K562 (cell line): ENCODE data around the gene RGS3. TPM values are rescaled to one million over a fixed set of nuclear protein-coding genes. Genes with fewer than 3 reads are reported as not detected.

Source experiments
- ATAC-seq: fragments of 200-7000 bp; cut with Tn5 transposase; 3 replicates; pipeline ENCODE4 v1.9.1; 2020; ENCODE audit warnings: moderate library complexity
- BruUV-seq: library from RNA; stranded (reverse); fragments of 400-500 nt; replicated peaks from 2 replicates; lab custom pipeline; 2021; lab: Mats Ljungman, UMichigan
- CTCF ChIA-PET: fragments of 300-600 bp; formaldehyde crosslinking; extraction: SDS; loops from one replicate; lab custom pipeline; 2021; ENCODE audit warnings: low intra/inter-chr PET ratio; lab: Yijun Ruan, JAX
- POLR2A ChIA-PET: fragments of 300-600, 350-650 bp; sonication (Branson Sonifier 250); formaldehyde crosslinking; extraction: SDS; loops from one replicate; lab custom pipeline; 2021; ENCODE audit warnings: antibody characterized with exemption, inconsistent platforms; lab: Yijun Ruan, JAX
- DNase-seq, 4 experiments: peaks; one replicate each; pipeline versions ENCODE4 v3.0.0 to v3.0.0-alpha.2; 2011 to 2018; ENCODE audit warnings: low spot score in 3 of 4, mixed read lengths in 3 of 4; ENCODE audit errors: extremely low read depth in 1 of 4
- FAIRE-seq: peaks from 2 replicates; lab custom pipeline; 2011; peaks lifted over from hg19 to GRCh38; lab: Jason Lieb, UNC
- H2AFZ ChIP-seq: 2 replicates; pipeline ENCODE4 v1.6.0; 2011; ENCODE audit warnings: low read depth, low read length, control low read depth, inconsistent platforms
- H3K27ac ChIP-seq: fragments of 200-600 bp; 3 replicates; pipeline ENCODE4 v1.8.0; 2011; ENCODE audit warnings: low read depth, mild to moderate bottlenecking, control low read depth, inconsistent platforms, low read length, moderate library complexity, mixed read lengths; ENCODE audit errors: extremely low read depth
- H3K27me3 ChIP-seq, 2 experiments: fragments of 300-600 bp in 1 of 2; 2 replicates in 1 of 2; 3 replicates in 1 of 2; pipeline versions ENCODE4 v1.6.0 to v1.8.0; 2011; ENCODE audit warnings: inconsistent platforms in 2 of 2, low read length in 2 of 2, mild to moderate bottlenecking in 1 of 2, mixed read lengths in 1 of 2, moderate library complexity in 1 of 2; ENCODE audit not compliant: control insufficient read depth in 2 of 2, insufficient read depth in 2 of 2
- H3K36me3 ChIP-seq: fragments of 300-600 bp; 3 replicates; pipeline ENCODE4 v1.8.0; 2011; ENCODE audit warnings: mild to moderate bottlenecking, low read length, inconsistent platforms; ENCODE audit not compliant: control insufficient read depth, insufficient read depth
- H3K4me1 ChIP-seq, 2 experiments: fragments of 200-600 bp in 1 of 2; replicated peaks in 1 of 2; 2 replicates in 1 of 2; 3 replicates in 1 of 2; pipeline versions ENCODE4 v1.5.1 to v1.8.0; 2011; ENCODE audit warnings: inconsistent platforms in 2 of 2, low read length in 2 of 2, mild to moderate bottlenecking in 1 of 2, mixed read lengths in 1 of 2, moderate library complexity in 1 of 2; ENCODE audit not compliant: control insufficient read depth in 2 of 2, insufficient read depth in 2 of 2
- H3K4me2 ChIP-seq: 2 replicates; pipeline ENCODE4 v1.6.1; 2011; ENCODE audit warnings: low read length, control low read depth, inconsistent platforms, mixed read lengths; ENCODE audit not compliant: insufficient read depth
- H3K4me3 ChIP-seq: fragments of 200-600 bp; sonication (generic), shearing (Covaris generic); 2 replicates; pipeline ENCODE4 v1.5.1; 2016; ENCODE audit warnings: control low read depth, inconsistent platforms
- H3K79me2 ChIP-seq: fragments of 200-600 bp; 3 replicates; pipeline ENCODE4 v1.8.0; 2011; ENCODE audit warnings: low read length, inconsistent platforms; ENCODE audit not compliant: control insufficient read depth, insufficient read depth
- H3K9ac ChIP-seq, 2 experiments: 2 replicates each; pipeline versions ENCODE4 v1.6.0 to v1.6.1; 2011; ENCODE audit warnings: low read depth in 2 of 2, low read length in 2 of 2, control low read depth in 1 of 2, inconsistent platforms in 1 of 2, mild to moderate bottlenecking in 1 of 2, mixed read lengths in 1 of 2; ENCODE audit not compliant: insufficient read depth in 1 of 2
- H3K9me1 ChIP-seq: one replicate; pipeline ENCODE4 v1.6.0; 2011; ENCODE audit warnings: inconsistent platforms, mild to moderate bottlenecking, low read length, moderate library complexity; ENCODE audit not compliant: control insufficient read depth, insufficient read depth
- H3K9me3 ChIP-seq: replicated peaks from 2 replicates; pipeline ENCODE4 v1.5.1; 2011; ENCODE audit warnings: low read depth, low read length, inconsistent platforms; ENCODE audit not compliant: control insufficient read depth, insufficient read depth
- H4K20me1 ChIP-seq: replicated peaks from 2 replicates; pipeline ENCODE4 v1.6.1; 2011; ENCODE audit warnings: low read length, inconsistent platforms, mixed read lengths; ENCODE audit not compliant: control insufficient read depth, insufficient read depth
- DMBX1 ChIP-seq: fragments of 250-450 bp; sonication (Bioruptor Pico); IDR thresholded peaks from 2 replicates; pipeline ENCODE4 v1.8.0; 2022; ENCODE audit warnings: inconsistent platforms, mild to moderate bottlenecking, moderate library complexity, borderline replicate concordance
- HMGN3 ChIP-seq: IDR thresholded peaks from 2 replicates; pipeline ENCODE4 v1.6.1; 2011; ENCODE audit warnings: borderline replicate concordance, low read depth, mild to moderate bottlenecking, mixed read lengths, low read length; ENCODE audit not compliant: insufficient read length; ENCODE audit errors: extremely low read depth
- IRF2 ChIP-seq: sonication (generic); formaldehyde crosslinking; IDR thresholded peaks from 2 replicates; pipeline ENCODE4 v1.8.1; 2022; ENCODE audit warnings: mild to moderate bottlenecking, missing genetic modification reagents
- MAZ ChIP-seq, 2 experiments: fragments of 450-650 bp in 1 of 2; sonication (generic) in 1 of 2; formaldehyde crosslinking; IDR thresholded peaks in 1 of 2; conservative IDR thresholded peaks in 1 of 2; 2 replicates each; pipeline versions ENCODE4 v1.4.0 to v1.5.0; 2020; ENCODE audit warnings: mild to moderate bottlenecking in 1 of 2, missing genetic modification reagents in 1 of 2
- RERE ChIP-seq: sonication (generic); formaldehyde crosslinking; IDR thresholded peaks from 2 replicates; pipeline ENCODE4 v1.8.0; 2023; ENCODE audit warnings: missing genetic modification reagents, mild to moderate bottlenecking, borderline replicate concordance
- TBL1XR1 ChIP-seq, 2 experiments: IDR thresholded peaks; 2 replicates each; pipeline ENCODE4 v1.6.1; 2012; ENCODE audit warnings: improper control_type of control experiment in 2 of 2, low read length in 2 of 2, mild to moderate bottlenecking in 1 of 2
- TFE3 ChIP-seq: fragments of 450-650 bp; formaldehyde crosslinking; IDR thresholded peaks from 2 replicates; pipeline ENCODE4 v1.4.0; 2020; ENCODE audit warnings: mild to moderate bottlenecking, mixed read lengths
- ZEB2 ChIP-seq: fragments of 450-650 bp; IDR thresholded peaks from 2 replicates; pipeline ENCODE4 v1.6.1; 2016
- ZNF3 ChIP-seq: fragments of 250-450 bp; sonication (Bioruptor Pico); IDR thresholded peaks from 2 replicates; pipeline ENCODE4 v1.5.0; 2021; ENCODE audit warnings: mild to moderate bottlenecking, moderate library complexity
- ZNF41 ChIP-seq: fragments of 250-450 bp; sonication (Bioruptor Pico); conservative IDR thresholded peaks from 2 replicates; pipeline ENCODE4 v1.4.0; 2020; ENCODE audit warnings: mild to moderate bottlenecking
- WGBS: fragments of 100-300 bp; shearing (Covaris generic); methylation state at CpG from one replicate; pipeline ENCODE4 v1.1.6; 2016; ENCODE audit warnings: low coverage, mixed read lengths; ENCODE audit not compliant: insufficient coverage; ENCODE audit errors: missing lambda C conversion rate; 5-methylcytosine and 5-hydroxymethylcytosine counted together
- in situ Hi-C: fragments of 300-500 bp; cut with MboI; formaldehyde crosslinking; loops from 4 replicates; pipeline ENCODE4 v1.15.0; 2018; ENCODE audit warnings: inconsistent platforms, mixed read lengths
- intact Hi-C: fragments of 100-400 bp; cut with micrococcal nuclease; formaldehyde crosslinking; loops from 2 replicates; pipeline ENCODE4 v1.14.2; 2022
- polyA plus RNA-seq, 8 experiments: library from polyadenylated mRNA; depleted of rRNA in 4 of 8; stranded (reverse) in 5 of 8; unstranded in 3 of 8; fragments of >200 nt; fragmentation: Nextera tagmentation in 2 of 8; fragmentation: Illumina TruSeq in 1 of 8; extraction: Ambion mirVana in 2 of 8; extraction: Trizol in 1 of 8; gene quantifications; 2 replicates each; pipeline versions ENCODE4 v1.2.1 to v1.2.3, GENCODE V29; 2011 to 2014; ENCODE audit warnings: inconsistent platforms in 1 of 8, missing spikeins in 1 of 8
- total RNA-seq, 7 experiments: library from RNA; depleted of rRNA in 6 of 7; stranded (reverse); fragments of >200 nt in 6 of 7; fragmentation: Illumina TruSeq in 2 of 7; extraction: Trizol in 2 of 7; gene quantifications; 2 replicates each; pipeline versions ENCODE4 v1.2.1 to v1.2.3, GENCODE V29; 2011 to 2021; ENCODE audit warnings: low replicate concordance in 1 of 7

The RGS3 gene
- total and polyA plus RNA-seq, 9 of the 15 experiments (the other 6 are each of a cell fraction or from before 2014, with no cell fraction given) = 0.08 to 2.9 (median 0.95) TPM

GRCh38 chr9:113504725-113505590, 41.4 kb downstream of the RGS3 start (continued):
- TF ChIP-seq RERE (CRISPR knock-in tag) = no peak

GRCh38 chr9:113506090-113506589, 42.6 kb downstream of the RGS3 start:
- peaks cover 0 to 9% of the 10 kb centered on the region in 2 experiments; a peak in 1 of 5 replicates for H3K4me1 ChIP-seq
- H3K9ac ChIP-seq = no peak overlapping the region
- intact Hi-C loops (no loop called here), in situ Hi-C loops (no loop called here)
- H3K79me2 ChIP-seq = no peaks in the 10 kb centered on the region
- BruUV-seq = no TSS peak
- ChIA-PET CTCF (no interaction called here), POLR2A (no interaction called here)
- H2AFZ ChIP-seq = no peak overlapping the region
- H3K27ac ChIP-seq = no peak overlapping the region
- H3K9me3 ChIP-seq = no peaks in the 10 kb centered on the region
- no peak for DNase-seq
- no peaks in the 10 kb centered on the region for H3K36me3 ChIP-seq
- no peaks in the 10 kb centered on the region for H3K9me1 ChIP-seq
- H3K27me3 ChIP-seq = peaks cover 38 to 67% of the 10 kb centered on the region in 2 experiments
- WGBS = 3% methylated on average over 9 of the region's 9 CpGs
- H3K4me3 ChIP-seq = no peak overlapping the region
- no peak for ATAC-seq
- no peak for FAIRE-seq
- no peaks in the 10 kb centered on the region; the same call in 1 of the 2 replicates for H4K20me1 ChIP-seq
- no peak overlapping the region for H3K4me2 ChIP-seq
- TF ChIP-seq ZEB2 = no peak
- TF ChIP-seq ZNF3 (CRISPR knock-in tag) = no peak
- TF ChIP-seq DMBX1 (CRISPR knock-in tag) = no peak
- no peak for TF ChIP-seq IRF2
- no peak for TF ChIP-seq ZNF41 (CRISPR knock-in tag)
- no peak for TF ChIP-seq HMGN3
- TF ChIP-seq TBL1XR1 (IDR thresholded peaks at IDR 0.05; ENCODE audit: low read length in 2 of 2) = no peak
- TF ChIP-seq TFE3 = no peak
- TF ChIP-seq MAZ (CRISPR knock-in tag; conservative IDR thresholded peaks at IDR 0.05 in 1 of 2, IDR thresholded peaks at IDR 0.05 in 1 of 2) = no peak
